Progenitor cell of endocrine pancreas (in vitro differentiated cells): Measurements from ENCODE around the gene SIRT1. TPM values are rescaled to one million over a fixed set of nuclear protein-coding genes. Genes with fewer than 3 reads are reported as not detected.
"Not testable (repeated sequence)": the region's sequence is repeated elsewhere in the genome, so short reads cannot be mapped to it uniquely, and the experiment has no call there.

Source experiments
- DNase-seq: peaks from one replicate; pipeline ENCODE4 v3.0.0; 2021; ENCODE audit warnings: low spot score; ENCODE audit not compliant: unreplicated experiment
- H3K27ac Mint-ChIP-seq: 2 replicates; pipeline ENCODE4 v1.8.0; 2021; ENCODE audit warnings: mild to moderate bottlenecking, moderate library complexity, mixed read lengths
- H3K27me3 Mint-ChIP-seq: 2 replicates; pipeline ENCODE4 v1.8.0; 2021; ENCODE audit warnings: mixed read lengths
- H3K36me3 Mint-ChIP-seq: 2 replicates; pipeline ENCODE4 v1.8.0; 2022; ENCODE audit warnings: mixed read lengths; ENCODE audit not compliant: insufficient read depth
- H3K4me1 Mint-ChIP-seq: 2 replicates; pipeline ENCODE4 v1.8.0; 2021; ENCODE audit warnings: low read depth, mixed read lengths
- H3K4me3 Mint-ChIP-seq: 2 replicates; pipeline ENCODE4 v1.8.0; 2021; ENCODE audit warnings: low read depth, mild to moderate bottlenecking, moderate library complexity, mixed read lengths
- H3K9me3 Mint-ChIP-seq: 2 replicates; pipeline ENCODE4 v1.8.0; 2021; ENCODE audit warnings: low read depth, mixed read lengths
- long read RNA-seq: library from polyadenylated mRNA; unstranded; transcript quantifications from one replicate; pipeline ENCODE4 v2.0.0, GENCODE V29; 2020
- total RNA-seq: library from RNA; stranded (reverse); gene quantifications from 2 replicates; pipeline ENCODE4 v1.2.1, GENCODE V29; 2021
- TF ChIP-seq, protein P1 (sequence below): fragments of 200-600 bp; sonication (generic); IDR thresholded peaks from one replicate; pipeline ENCODE4 v1.5.0; 2021; ENCODE audit warnings: antibody characterized with exemption, mild to moderate bottlenecking; ENCODE audit not compliant: unreplicated experiment

SIRT1 gene
- 35.0 and 36.2 TPM in 2 replicates for total RNA-seq
- long read RNA-seq, partial matches to known transcripts = 4 of 5 reads
- long read RNA-seq, other reads (novel, unspliced or antisense) = 1 of 5 reads

DNA sequence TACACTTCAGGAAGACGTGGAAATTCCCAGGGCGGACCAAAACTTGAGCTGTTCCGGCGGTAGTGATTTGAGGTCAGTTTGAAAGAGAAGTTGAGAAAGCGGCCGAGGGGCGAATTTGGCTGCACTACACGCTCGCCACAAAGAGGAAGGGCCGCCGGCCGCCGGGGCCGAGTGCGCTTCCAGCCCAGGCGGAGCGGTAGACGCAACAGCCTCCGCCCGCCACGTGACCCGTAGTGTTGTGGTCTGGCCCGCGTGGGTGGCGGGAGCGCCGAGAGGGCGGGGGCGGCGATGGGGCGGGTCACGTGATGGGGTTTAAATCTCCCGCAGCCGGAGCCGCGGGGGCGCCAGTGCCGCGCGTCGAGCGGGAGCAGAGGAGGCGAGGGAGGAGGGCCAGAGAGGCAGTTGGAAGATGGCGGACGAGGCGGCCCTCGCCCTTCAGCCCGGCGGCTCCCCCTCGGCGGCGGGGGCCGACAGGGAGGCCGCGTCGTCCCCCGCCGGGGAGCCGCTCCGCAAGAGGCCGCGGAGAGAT, at the start of gene SIRT1:
TSS of gene SIRT1 (plus strand) at position 344 of the 529 bp plus-strand sequence. CDS start at position 410, 66 bp downstream.
- Mint-ChIP-seq H3K4me1 (peaks cover 8% of the 10 kb centered on the region), H3K27ac (peak within 1 kb of the TSS; percentile 97), H3K9me3 (no peaks in the 10 kb centered on the region), H3K4me3 (peak within 1 kb of the TSS; percentile 90), H3K27me3 (no peaks in the 10 kb centered on the region), H3K36me3 (peaks cover 17% of the 10 kb centered on the region)
- peak; percentile 96 for DNase-seq
- TF ChIP-seq, protein P1, sequence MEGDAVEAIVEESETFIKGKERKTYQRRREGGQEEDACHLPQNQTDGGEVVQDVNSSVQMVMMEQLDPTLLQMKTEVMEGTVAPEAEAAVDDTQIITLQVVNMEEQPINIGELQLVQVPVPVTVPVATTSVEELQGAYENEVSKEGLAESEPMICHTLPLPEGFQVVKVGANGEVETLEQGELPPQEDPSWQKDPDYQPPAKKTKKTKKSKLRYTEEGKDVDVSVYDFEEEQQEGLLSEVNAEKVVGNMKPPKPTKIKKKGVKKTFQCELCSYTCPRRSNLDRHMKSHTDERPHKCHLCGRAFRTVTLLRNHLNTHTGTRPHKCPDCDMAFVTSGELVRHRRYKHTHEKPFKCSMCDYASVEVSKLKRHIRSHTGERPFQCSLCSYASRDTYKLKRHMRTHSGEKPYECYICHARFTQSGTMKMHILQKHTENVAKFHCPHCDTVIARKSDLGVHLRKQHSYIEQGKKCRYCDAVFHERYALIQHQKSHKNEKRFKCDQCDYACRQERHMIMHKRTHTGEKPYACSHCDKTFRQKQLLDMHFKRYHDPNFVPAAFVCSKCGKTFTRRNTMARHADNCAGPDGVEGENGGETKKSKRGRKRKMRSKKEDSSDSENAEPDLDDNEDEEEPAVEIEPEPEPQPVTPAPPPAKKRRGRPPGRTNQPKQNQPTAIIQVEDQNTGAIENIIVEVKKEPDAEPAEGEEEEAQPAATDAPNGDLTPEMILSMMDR = no peak

DNA sequence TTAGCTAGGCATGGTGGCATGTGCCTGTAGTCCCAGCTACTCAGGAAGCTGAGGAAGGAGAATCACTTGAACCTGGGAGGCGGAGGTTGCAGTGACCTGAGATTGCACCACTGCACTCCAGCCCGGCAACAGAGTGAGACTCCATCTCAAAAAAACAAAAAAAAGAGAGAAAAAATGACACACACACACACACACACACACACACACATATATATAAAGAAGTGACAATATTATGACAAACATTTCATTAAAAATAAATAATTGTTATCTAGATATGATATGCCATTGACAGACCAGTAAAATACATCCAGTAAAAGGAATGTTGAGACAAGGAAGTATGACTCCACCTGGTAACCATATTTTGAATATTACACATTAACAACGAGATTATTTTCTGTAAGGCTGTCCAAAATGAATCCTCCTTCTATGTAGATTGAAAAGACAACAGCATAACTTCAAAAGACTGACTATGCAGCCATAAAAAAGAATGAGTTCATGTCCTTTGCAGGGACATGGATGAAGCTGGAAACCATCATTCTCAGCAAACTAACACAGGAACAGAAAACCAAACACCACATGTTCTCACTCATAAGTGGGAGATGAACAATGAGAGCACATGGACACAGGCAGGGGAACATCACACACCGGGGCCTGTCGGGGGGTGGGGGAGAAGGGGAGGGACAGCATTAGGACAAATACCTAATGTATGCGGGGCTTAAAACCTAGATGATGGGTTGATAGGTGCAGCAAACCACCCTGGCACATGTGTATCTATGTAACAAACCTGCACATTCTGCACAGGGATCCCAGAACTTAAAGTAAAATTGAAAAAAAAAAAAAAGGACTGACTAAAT, 48.7 kb upstream of the SIRT1 start:
- not testable (repeated sequence) for H3K27me3 Mint-ChIP-seq, DNase-seq, H3K4me1 Mint-ChIP-seq, H3K9me3 Mint-ChIP-seq, H3K27ac Mint-ChIP-seq, H3K36me3 Mint-ChIP-seq
- peak overlapping the region; percentile 10 for H3K4me3 Mint-ChIP-seq

DNA sequence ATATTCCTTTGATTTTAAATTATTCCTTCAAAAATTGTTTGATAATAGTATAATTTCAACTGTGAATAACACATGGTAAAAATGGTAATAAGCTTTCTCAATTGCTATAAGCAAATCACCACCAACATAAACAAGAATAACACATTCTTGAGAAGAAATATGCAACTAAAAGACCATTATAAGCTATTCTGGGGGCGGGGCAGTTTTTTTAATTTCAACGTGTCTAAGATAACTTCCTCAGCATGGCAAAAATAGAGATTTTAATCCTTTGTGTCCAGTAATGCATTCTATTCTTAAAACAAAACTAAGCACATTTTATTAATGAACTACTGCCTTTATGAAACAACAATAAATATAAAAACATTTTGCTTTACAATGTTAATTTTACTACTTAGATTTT, 48.0 kb upstream of the SIRT1 start:
- TF ChIP-seq, protein P1 = no peak
- Mint-ChIP-seq H3K36me3 (no peaks in the 10 kb centered on the region), H3K4me1 (peaks cover 1% of the 10 kb centered on the region), H3K4me3 (no peak overlapping the region), H3K9me3 (no peaks in the 10 kb centered on the region), H3K27me3 (no peaks in the 10 kb centered on the region), H3K27ac (no peak overlapping the region)
- no peak for DNase-seq

DNA sequence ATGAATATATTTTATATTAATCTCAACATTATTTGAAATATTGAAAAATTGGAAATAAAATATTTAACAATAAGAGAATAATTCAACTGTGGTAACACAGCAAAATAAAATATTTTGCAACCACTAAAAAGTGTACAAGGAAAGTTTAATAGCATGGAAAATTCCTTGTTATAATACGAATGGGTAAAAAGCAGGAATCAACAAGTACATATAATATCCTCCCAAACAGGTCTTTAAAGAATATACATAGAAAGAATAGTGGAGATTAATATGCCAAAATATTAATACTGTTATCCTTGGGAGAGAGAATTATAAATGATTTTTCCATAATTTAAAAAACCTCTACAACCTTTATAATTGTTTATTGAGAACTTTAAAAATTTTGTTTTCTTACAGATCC, 47.5 kb upstream of the SIRT1 start:
- Mint-ChIP-seq H3K4me3 (no peak overlapping the region), H3K9me3 (no peaks in the 10 kb centered on the region)

DNA sequence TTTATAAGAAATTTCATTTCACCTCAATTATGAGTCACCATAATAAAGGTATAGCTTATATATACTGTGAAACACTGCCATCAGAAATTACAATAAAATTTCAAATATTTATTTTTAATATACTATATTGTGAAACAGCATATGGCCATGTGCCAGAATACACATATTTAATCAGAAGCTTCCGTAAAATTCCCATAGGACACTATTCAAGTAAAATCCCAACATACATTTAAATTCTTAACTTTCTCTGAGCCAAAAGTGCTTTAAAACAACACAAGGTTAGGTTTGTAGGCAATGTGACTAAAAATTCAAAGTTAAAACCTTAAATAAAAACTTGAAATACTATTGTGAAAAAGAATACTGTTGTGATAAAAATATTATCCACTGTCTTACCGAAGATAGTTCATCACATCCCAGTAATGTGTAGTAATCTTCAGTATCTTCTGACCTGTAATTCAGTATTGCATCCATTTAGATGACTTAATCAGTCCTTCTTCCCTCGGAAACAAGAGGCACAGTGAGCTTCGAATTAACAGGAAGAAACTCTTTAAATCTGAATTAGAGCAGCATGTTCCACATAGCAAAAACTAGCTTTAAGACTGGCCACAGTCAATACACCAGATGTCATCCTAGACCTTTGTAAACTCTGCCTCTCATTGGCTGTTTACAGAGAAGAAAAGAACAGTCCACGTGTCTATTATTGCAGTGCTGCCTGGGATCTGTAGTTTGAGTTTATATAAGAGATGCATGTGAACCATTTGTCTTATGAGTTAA, 46.7 kb upstream of the SIRT1 start, which contains the start of gene DNAJC12:
TSS of gene DNAJC12 (minus strand) at position 648 of the 774 bp plus-strand sequence. CDS start at position 471, 177 bp downstream.
- Mint-ChIP-seq H3K27ac (no peak within 1 kb of the TSS), H3K36me3 (no peaks in the 10 kb centered on the region), H3K4me3 (peak within 1 kb of the TSS; percentile 40), H3K27me3 (no peaks in the 10 kb centered on the region), H3K4me1 (peaks cover 1% of the 10 kb centered on the region), H3K9me3 (no peaks in the 10 kb centered on the region)
- TF ChIP-seq, protein P1 = no peak
- no peak for DNase-seq

More for the DNA sequence above, 47.5 kb upstream of the SIRT1 start:
- Mint-ChIP-seq H3K27me3 (no peaks in the 10 kb centered on the region), H3K4me1 (peaks cover 1% of the 10 kb centered on the region), H3K36me3 (no peaks in the 10 kb centered on the region), H3K27ac (no peak overlapping the region)
- TF ChIP-seq, protein P1 = no peak
- no peak for DNase-seq

DNA sequence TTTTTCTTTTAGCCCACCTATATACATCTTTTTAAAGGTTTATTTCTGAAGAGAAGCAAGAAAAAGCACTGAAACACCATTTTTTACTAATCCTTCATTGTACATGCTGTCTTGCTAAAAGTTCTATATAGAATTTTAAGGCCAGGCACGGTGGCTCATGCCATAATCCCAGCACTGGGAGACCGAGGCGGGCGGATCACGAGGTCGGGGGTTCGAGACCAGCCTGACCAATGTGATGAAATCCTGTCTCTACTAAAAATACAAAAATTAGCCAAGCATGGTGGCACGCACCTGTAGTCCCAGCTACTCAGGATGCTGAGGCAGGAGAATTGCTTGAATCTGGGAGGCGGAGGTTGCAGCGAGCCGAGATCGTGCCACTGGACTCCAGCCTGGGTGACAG, 44.9 kb upstream of the SIRT1 start:
- H3K9me3 Mint-ChIP-seq, H3K36me3 Mint-ChIP-seq, H3K27ac Mint-ChIP-seq, H3K4me1 Mint-ChIP-seq, DNase-seq, H3K27me3 Mint-ChIP-seq, H3K4me3 Mint-ChIP-seq: not testable (repeated sequence)
